CD4-positive, alpha-beta T cell treated with Interleukin-2 at 100 ng/mL for 4 hours (primary cell): ENCODE data around the gene TOR1A.
"Not testable (repeated sequence)": the region's sequence is repeated elsewhere in the genome, so short reads cannot be mapped to it uniquely, and the experiment has no call there.

Experiments
- DNase-seq: peaks from one replicate; pipeline ENCODE4 v3.0.0-alpha.2; 2020; ENCODE audit warnings: low spot score

The TOR1A gene

GRCh38 chr9:129816501-129817435 lies 7.2 kb downstream of the TOR1A start:
- no peak for DNase-seq

GRCh38 chr9:129815278-129815677 lies 8.7 kb downstream of the TOR1A start:
- DNase-seq, result no peak

- no peak for DNase-seq
Measured at GRCh38 chr9:129814432-129815223, 9.3 kb downstream of the TOR1A start.

- no peak for DNase-seq
Measured at GRCh38 chr9:129813661-129814060, 10.3 kb downstream of the TOR1A start.

DNA sequence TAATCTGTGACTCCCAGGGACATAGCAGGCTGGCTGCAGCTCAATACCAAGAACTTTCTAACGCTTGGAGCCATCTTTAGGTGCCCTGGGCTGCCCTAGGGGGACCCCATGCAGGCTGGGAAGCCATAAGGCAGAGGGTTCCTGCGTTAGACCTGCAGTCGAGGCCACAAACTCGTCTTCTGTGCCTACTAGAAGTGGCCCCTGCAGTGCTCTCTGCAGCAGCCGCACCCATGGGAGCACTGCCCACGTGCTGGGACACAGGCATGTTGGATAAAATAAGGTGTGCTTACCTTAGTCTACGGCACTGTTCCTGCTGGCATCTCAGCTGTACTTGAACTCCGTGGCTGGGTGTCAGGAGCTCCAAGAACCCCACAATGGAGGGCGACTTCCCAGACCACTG lies 11.6 kb downstream of the TOR1A start:
- DNase-seq, result no peak

GRCh38 chr9:129811967-129812363 lies 12.0 kb downstream of the TOR1A start:
- no peak for DNase-seq

GRCh38 chr9:129810788-129811187 lies 13.1 kb downstream of the TOR1A start:
- DNase-seq, result no peak

GRCh38 chr9:129810116-129810515 lies 13.8 kb downstream of the TOR1A start:
- no peak for DNase-seq

- DNase-seq, result no peak
Measured at GRCh38 chr9:129809346-129809745, 14.6 kb downstream of the TOR1A start.

- no peak for DNase-seq
Measured at GRCh38 chr9:129806061-129806460, 17.9 kb downstream of the TOR1A start.

GRCh38 chr9:129803676-129804060 lies 20.3 kb downstream of the TOR1A start:
- no peak for DNase-seq

DNA sequence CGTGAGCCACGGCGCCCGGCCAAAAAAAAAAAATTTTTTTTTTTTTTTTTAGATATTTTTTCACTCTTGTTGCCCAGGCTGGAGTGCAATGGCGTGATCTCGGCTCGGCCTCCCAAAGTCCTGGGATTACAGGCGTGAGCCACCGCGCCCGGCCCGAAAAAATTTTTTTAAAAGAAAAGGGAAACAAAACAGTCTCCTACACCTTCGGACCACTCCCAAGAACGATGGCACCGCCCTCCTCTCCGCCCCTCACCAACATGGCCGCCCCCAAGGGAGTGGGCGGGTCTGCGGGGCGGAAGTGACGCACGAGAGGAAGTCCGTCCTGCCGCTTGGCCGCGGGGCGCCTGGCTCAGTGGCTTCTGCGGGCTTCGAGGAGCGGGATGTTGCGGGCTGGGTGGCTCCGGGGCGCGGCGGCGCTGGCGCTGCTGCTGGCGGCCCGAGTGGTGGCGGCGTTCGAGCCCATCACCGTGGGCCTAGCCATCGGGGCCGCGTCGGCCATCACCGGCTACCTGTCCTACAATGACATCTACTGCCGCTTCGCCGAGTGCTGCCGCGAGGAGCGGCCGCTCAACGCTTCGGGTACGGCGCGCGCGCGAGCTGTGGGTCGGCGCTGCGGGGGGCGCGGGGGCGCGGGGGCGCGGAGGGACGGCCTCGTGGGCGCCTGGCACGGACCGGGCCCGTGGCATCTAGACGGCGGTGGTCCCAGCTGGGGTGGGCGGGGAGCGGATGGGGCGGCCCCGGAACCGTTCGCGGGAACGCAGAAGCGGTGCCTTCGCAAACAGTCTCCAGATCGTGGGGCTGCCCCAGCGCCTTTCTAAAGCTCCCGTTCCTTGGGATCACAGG lies 20.9 kb downstream of the TOR1A start, which contains the start of gene TOR1B:
TSS of gene TOR1B (plus strand) at position 352 of the 843 bp plus-strand sequence. CDS start at position 381, 29 bp downstream.
- peak; percentile 95 for DNase-seq

DNA sequence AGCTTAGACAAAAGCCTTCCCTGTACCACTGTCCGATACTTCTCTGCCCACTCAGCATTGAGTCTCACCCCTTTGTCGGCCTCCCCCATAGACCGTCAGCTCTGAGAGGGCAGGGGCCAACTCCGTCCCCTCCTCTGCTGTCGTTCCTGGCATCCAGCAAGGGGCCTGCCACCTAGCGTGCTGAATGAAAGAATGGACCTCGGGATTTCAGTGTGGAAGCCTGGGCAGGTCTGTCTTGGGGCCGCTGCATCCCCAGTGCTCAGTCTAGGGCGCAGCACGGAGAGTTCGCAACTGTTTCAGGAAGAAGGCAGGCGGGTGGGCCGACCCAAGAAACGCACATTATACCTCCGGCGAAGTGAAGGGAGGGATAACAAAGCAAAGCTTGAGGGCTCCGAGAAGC lies 22.4 kb downstream of the TOR1A start:
- DNase-seq, result no peak

DNA sequence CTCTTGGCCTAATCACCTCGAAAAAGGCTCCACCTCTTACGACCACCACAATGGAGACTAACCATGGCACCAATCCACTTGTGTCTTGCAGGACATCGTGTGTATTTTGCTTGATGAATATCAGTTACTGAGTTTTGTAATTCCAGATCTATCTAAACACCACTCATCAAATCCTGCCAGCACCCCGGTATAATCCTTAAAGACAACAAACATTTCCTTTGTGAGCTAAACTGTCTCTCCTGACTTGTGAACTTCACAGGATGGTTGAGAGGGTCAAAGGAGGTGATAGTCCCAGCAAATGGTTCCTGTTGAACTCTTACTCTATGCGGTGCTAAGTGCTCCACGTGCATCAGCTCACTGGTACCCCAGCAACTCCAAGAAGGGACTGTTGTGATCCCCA lies 25.0 kb downstream of the TOR1A start:
- no peak for DNase-seq

DNA sequence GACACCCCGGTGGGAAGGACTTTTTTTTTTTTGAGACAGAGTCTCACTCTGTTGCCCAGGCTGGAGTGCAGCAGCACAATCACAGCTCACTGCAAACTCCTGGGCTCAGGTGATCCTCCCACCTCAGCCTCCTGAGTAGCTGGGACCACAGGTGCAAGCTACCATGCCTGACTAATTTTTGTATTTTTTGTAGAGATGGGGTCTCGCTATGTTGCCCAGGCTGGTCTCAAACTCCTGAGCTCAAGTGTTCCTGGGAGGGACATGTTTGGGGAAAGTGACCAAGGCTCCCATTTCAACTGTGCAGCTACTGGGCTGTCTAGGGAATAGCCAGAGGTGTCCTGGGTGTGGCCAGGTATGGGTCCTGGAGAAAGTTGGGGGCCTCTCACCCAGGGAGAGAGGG lies 27.9 kb downstream of the TOR1A start:
- DNase-seq, result not testable (repeated sequence)

- no peak for DNase-seq
Measured at GRCh38 chr9:129794549-129794948, 29.4 kb downstream of the TOR1A start.

DNA sequence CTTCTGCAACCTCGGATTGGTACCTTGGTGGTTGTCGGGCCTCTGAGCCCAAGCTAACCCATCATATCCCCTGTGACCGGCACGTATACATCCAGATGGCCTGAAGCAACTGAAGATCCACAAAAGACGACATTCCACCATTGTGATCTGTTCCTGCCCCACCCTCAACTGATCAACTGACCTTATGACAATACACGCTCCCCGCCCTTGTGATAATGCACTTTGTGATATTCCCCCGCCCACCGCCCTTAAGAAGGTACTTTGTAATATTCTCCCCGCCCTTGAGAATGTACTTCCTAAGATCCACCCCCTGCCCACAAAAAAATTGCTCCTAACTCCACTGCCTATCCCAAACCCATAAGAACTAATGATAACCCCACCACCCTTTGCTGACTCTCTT lies 37.5 kb downstream of the TOR1A start:
- no peak for DNase-seq

DNA sequence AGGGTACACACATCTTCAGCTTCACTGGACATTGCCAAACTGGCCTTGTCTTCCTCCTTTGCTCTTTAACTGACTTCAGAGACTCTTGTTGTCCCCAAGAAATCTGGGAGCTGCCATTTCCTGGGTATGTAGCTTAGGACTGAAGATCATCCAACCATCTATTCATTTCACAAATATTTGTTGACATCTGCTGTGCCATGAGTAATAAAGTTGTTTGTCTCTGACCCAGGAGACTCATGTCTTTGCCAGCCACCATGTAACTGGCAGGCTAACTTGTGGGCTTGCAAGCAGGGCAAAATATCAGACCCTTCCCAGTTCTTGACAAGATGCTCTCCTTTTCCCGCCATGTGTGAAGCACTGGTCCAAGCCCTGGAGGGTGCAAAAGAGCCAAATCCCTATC lies 38.1 kb downstream of the TOR1A start:
- no peak for DNase-seq

- not testable (repeated sequence) for DNase-seq
Measured at GRCh38 chr9:129784970-129785369, 39.0 kb downstream of the TOR1A start.

DNA sequence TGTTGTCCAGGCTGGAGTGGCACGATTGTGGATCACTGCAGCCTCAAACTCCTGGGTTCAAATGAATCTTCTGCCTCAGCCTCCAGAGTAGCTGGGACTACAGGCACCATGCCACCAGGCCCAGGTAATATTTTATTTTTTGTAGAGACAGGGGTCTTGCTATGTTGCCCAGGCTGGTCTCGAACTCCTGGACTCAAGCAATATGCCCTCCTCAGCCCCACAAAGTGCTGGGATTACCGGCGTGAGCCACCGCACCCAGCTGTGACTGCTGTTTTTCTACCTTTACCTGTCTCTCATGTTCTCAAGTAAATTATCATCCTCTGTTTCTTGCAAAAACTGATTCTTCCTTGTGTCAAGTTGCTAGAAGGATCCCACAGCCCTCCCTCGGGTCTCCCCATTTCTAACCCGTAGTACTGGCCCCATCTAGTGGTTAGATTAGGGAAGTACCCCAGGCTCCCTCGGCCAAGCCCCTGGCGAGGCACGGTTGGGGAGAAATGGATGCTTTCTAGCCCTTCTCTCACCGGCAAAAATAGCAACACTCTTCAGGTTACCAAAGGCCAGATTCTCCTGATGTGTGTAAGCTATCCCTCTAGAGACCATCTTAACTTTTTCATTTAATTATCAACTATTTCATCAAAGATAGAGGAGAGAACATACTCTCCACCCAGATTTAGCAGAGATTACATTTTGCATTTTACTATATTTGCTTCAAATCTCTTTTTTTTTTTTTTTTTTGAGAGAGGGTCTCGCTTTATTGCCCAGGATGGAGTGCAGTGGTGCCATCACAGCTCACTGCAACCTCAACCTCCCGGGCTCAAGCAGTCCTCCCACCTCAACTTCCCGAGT lies 40.2 kb downstream of the TOR1A start:
- peak; percentile 84 for DNase-seq

GRCh38 chr9:129781981-129782380 lies 42.0 kb downstream of the TOR1A start:
- no peak for DNase-seq
